GM12873 (cell line): Measurements from ENCODE around the gene CCDC12.

Source experiments
- CTCF ChIP-seq: IDR thresholded peaks from 2 replicates; pipeline ENCODE4 v1.5.1; 2012; ENCODE audit warnings: low read depth, mild to moderate bottlenecking, moderate library complexity, low read length, control low read depth; ENCODE audit not compliant: insufficient read depth; ENCODE audit errors: missing control alignments

CCDC12 gene

GRCh38 chr3:46997453-46998091, 21.0 kb upstream of the CCDC12 start:
- no peak for TF ChIP-seq CTCF

GRCh38 chr3:46996689-46997452, 20.3 kb upstream of the CCDC12 start:
- TF ChIP-seq CTCF = no peak

GRCh38 chr3:46995901-46996562, 19.5 kb upstream of the CCDC12 start:
- no peak for TF ChIP-seq CTCF

- TF ChIP-seq CTCF = no peak
Measured at GRCh38 chr3:46994801-46995731, 18.5 kb upstream of the CCDC12 start.

- no peak for TF ChIP-seq CTCF
Measured at GRCh38 chr3:46993986-46994385, 17.4 kb upstream of the CCDC12 start.

- no peak for TF ChIP-seq CTCF
Measured at GRCh38 chr3:46993292-46993691, 16.7 kb upstream of the CCDC12 start.

- no peak for TF ChIP-seq CTCF
Measured at GRCh38 chr3:46992231-46992630, 15.7 kb upstream of the CCDC12 start.
